ENCODE results near the gene TIMM10.

- TF ChIP-seq CTCF (conservative IDR thresholded peaks at IDR 0.05 in 1 of 2, IDR thresholded peaks at IDR 0.05 in 1 of 2; ENCODE audit: extremely low read depth in 1 of 2, insufficient read depth in 1 of 2, low read depth in 1 of 2, low read length in 2 of 2): no peak
- no peak for TF ChIP-seq EZH2 (IDR thresholded peaks at IDR 0.05; ENCODE audit: borderline replicate concordance, low read length)
Measured at GRCh38 chr11:57502376-57502775, 28.2 kb downstream of the TIMM10 start.

Data from mammary epithelial cell (primary cell).